22Rv1 (cell line): Measurements from ENCODE around the gene GLIPR1.

ENCODE experiments used
- H3K27ac ChIP-seq: fragments of 450-650 bp; 2 replicates; pipeline ENCODE4 v1.5.1; 2017
- CTCF ChIP-seq: fragments of 450-650 bp; IDR thresholded peaks from 2 replicates; pipeline ENCODE4 v1.5.1; 2017; ENCODE audit warnings: mild to moderate bottlenecking
- ZFX ChIP-seq: fragments of 450-650 bp; IDR thresholded peaks from 2 replicates; pipeline ENCODE4 v1.6.1; 2017; ENCODE audit warnings: antibody characterized with exemption, borderline replicate concordance

The GLIPR1 gene

GRCh38 chr12:75526655-75527511 lies 46.3 kb downstream of the GLIPR1 start:
- TF ChIP-seq CTCF, result peak; percentile 87
- no peak for TF ChIP-seq ZFX
- H3K27ac ChIP-seq, result no peak overlapping the region

- H3K27ac ChIP-seq, result no peak overlapping the region
- no peak for TF ChIP-seq ZFX
- TF ChIP-seq CTCF, result no peak
Measured at GRCh38 chr12:75528272-75528671, 47.7 kb downstream of the GLIPR1 start.

GRCh38 chr12:75528692-75529091 lies 48.1 kb downstream of the GLIPR1 start:
- H3K27ac ChIP-seq, result no peak overlapping the region
- no peak for TF ChIP-seq CTCF
- TF ChIP-seq ZFX, result no peak

DNA sequence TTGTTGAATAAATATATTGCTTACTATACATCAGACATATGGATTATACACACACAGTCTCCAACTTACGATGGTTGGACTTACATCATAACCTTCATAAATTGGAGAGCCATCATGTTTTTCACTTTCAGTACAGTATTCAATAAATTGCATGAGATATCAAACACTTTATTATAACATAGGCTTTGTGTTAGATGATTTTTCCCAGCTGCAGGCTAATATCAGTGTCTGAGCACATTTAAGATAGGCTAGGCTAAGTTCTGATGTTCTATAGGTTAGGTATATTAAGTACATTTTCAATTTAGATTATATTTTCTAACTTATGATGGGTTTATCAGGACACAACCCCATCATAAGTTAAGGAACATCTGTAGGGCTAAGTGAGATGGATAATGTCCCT lies 48.8 kb downstream of the GLIPR1 start:
- TF ChIP-seq CTCF (no peak), ZFX (no peak)
- no peak overlapping the region for H3K27ac ChIP-seq

DNA sequence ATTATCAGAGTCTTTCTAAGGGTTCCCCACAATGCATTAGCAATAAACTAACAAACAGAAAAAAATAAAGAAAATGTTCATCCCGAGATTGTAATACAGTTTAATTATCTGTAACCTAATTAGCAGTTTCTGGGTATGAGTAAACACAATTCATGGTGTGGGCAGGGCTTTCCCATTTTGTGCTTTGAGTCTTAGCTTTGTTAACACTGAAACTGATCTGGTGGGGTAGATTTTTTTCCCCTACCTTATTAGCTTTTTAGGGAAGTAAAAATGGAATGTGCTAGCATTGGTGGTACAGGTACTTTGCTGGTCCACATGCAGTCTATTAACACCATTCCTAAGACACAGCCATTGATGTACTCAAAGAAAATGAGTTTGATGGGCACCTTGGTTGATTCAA lies 49.3 kb downstream of the GLIPR1 start:
- H3K27ac ChIP-seq, result no peak overlapping the region
- TF ChIP-seq ZFX (no peak), CTCF (no peak)

DNA sequence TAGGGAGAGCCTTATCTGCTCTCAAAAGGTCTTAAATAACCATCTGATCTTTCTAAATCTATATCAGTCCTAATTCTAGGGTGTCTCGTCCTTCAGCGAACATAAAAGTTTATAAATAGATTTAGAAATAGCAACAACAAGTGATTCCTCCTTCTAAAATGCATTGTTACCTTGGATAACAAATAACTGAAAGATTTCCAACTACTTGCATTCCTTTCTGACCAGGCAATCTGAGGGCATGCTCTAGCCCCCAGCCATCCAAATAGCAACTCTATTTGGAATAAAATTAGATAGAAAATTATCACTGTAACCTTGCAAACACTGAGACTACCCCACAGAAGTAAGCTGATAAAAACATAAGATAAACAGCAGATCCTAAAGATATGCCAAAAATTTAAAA lies 52.7 kb downstream of the GLIPR1 start:
- no peak overlapping the region for H3K27ac ChIP-seq
- TF ChIP-seq ZFX (no peak), CTCF (no peak)

- H3K27ac ChIP-seq, result no peak overlapping the region
Measured at GRCh38 chr12:75539889-75540288, 59.3 kb downstream of the GLIPR1 start.

More at GRCh38 chr12:75539889-75540288, 59.3 kb downstream of the GLIPR1 start:
- no peak for TF ChIP-seq ZFX
- TF ChIP-seq CTCF, result no peak
